NCI-H2029 treated with DMSO at 0.1 percent for 48 hours (cell line): ENCODE data around the gene EHMT1.

Experiments used
- DNase-seq: peaks from one replicate; lab custom pipeline; 2025; lab: John Stamatoyannopoulos, UW

Gene EHMT1

GRCh38 chr9:137618105-137619067, at the start of gene EHMT1:
Gene EHMT1, plus strand, starts transcription at chr9:137619005. Its CDS starts 24 bp downstream, at chr9:137619029.
- DNase-seq, result peak; percentile 72

GRCh38 chr9:137569609-137570203, 49.1 kb upstream of the EHMT1 start:
- no peak for DNase-seq

GRCh38 chr9:137570566-137570965, 48.2 kb upstream of the EHMT1 start:
- no peak for DNase-seq

GRCh38 chr9:137574192-137574591, 44.6 kb upstream of the EHMT1 start:
- DNase-seq, result no peak

- DNase-seq, result no peak
Measured at GRCh38 chr9:137575364-137575715, 43.5 kb upstream of the EHMT1 start.

- no peak for DNase-seq
Measured at GRCh38 chr9:137575716-137576411, 42.9 kb upstream of the EHMT1 start.

- DNase-seq, result peak; percentile 28
Measured at GRCh38 chr9:137578518-137579258, 40.1 kb upstream of the EHMT1 start, which contains the start of gene DPH7. Gene DPH7, minus strand, starts transcription at chr9:137578925. Its CDS starts 148 bp downstream, at chr9:137578777.

- DNase-seq, result no peak
Measured at GRCh38 chr9:137579259-137579604, 39.6 kb upstream of the EHMT1 start.

- DNase-seq, result no peak
Measured at GRCh38 chr9:137580209-137580953, 38.4 kb upstream of the EHMT1 start.

- no peak for DNase-seq
Measured at GRCh38 chr9:137580954-137581322, 37.9 kb upstream of the EHMT1 start.

- no peak for DNase-seq
Measured at GRCh38 chr9:137581361-137582285, 37.2 kb upstream of the EHMT1 start.

- no peak for DNase-seq
Measured at GRCh38 chr9:137582286-137582860, 36.4 kb upstream of the EHMT1 start.

GRCh38 chr9:137583347-137583746, 35.5 kb upstream of the EHMT1 start:
- no peak for DNase-seq

GRCh38 chr9:137583957-137584356, 34.8 kb upstream of the EHMT1 start:
- no peak for DNase-seq

GRCh38 chr9:137586854-137587253, 32.0 kb upstream of the EHMT1 start:
- DNase-seq, result no peak

- no peak for DNase-seq
Measured at GRCh38 chr9:137588311-137588710, 30.5 kb upstream of the EHMT1 start.

- DNase-seq, result no peak
Measured at GRCh38 chr9:137588891-137589290, 29.9 kb upstream of the EHMT1 start.

- DNase-seq, result no peak
Measured at GRCh38 chr9:137589441-137590122, 29.2 kb upstream of the EHMT1 start.

GRCh38 chr9:137590123-137590468, 28.7 kb upstream of the EHMT1 start:
- no peak for DNase-seq
